CD14-positive monocyte (primary cell): ENCODE data around the gene KTI12. TPM values are rescaled to one million over a fixed set of nuclear protein-coding genes. Genes with fewer than 3 reads are reported as not detected.
A peak's percentile ranks its signal among the peaks of the same experiment; 100 is the strongest.
"Not testable (repeated sequence)": the region's sequence is repeated elsewhere in the genome, so short reads cannot be mapped to it uniquely, and the experiment has no call there.

Experiments used
- DNase-seq, 3 donors: peaks; one replicate each; pipeline ENCODE4 v3.0.0-alpha.2; 2011 to 2022
- H2AFZ ChIP-seq: 2 replicates; pipeline ENCODE4 v1.6.0; 2012; ENCODE audit warnings: mild to moderate bottlenecking, low read depth, low read length, inconsistent platforms; ENCODE audit not compliant: insufficient read depth, poor library complexity, severe bottlenecking
- H3K27ac ChIP-seq, 2 donors: 1 replicate in 1 of 2; 2 replicates in 1 of 2; pipeline ENCODE4 v1.5.1; 2012 to 2013; ENCODE audit warnings: low read length in 2 of 2, control low read depth in 1 of 2, inconsistent platforms in 1 of 2, low read depth in 1 of 2, mild to moderate bottlenecking in 1 of 2
- H3K27me3 ChIP-seq, 2 donors: one replicate each; pipeline versions ENCODE4 v1.6.0 to v1.6.1; 2011 to 2013; ENCODE audit warnings: low read length in 2 of 2; ENCODE audit not compliant: control insufficient read depth in 2 of 2, insufficient read depth in 2 of 2
- H3K36me3 ChIP-seq, 2 donors: replicated peaks in 1 of 2; 1 replicate in 1 of 2; 2 replicates in 1 of 2; pipeline versions ENCODE4 v1.5.1 to v1.6.1; 2012 to 2013; ENCODE audit warnings: low read length in 2 of 2, control low read depth in 1 of 2, inconsistent platforms in 1 of 2, mild to moderate bottlenecking in 1 of 2; ENCODE audit not compliant: insufficient read depth in 2 of 2, control insufficient read depth in 1 of 2
- H3K4me1 ChIP-seq, 2 donors: 1 replicate in 1 of 2; 2 replicates in 1 of 2; pipeline versions ENCODE4 v1.5.1 to v1.6.1; 2012 to 2013; ENCODE audit warnings: low read length in 2 of 2, control low read depth in 1 of 2, inconsistent platforms in 1 of 2, mild to moderate bottlenecking in 1 of 2, moderate library complexity in 1 of 2; ENCODE audit not compliant: insufficient read depth in 2 of 2, control insufficient read depth in 1 of 2
- H3K4me2 ChIP-seq: replicated peaks from 2 replicates; pipeline ENCODE3; 2012; ENCODE audit warnings: low read length, moderate library complexity, mild to moderate bottlenecking; ENCODE audit not compliant: poor library complexity, severe bottlenecking; ENCODE audit errors: extremely low read depth
- H3K4me3 ChIP-seq, 3 experiments: fragments of 200-600 bp in 1 of 3; sonication (generic) in 1 of 3; replicated peaks in 1 of 3; 1 replicate in 2 of 3; 2 replicates in 1 of 3; pipeline ENCODE4 v1.5.1; 2011 to 2013; ENCODE audit warnings: low read length in 3 of 3, mild to moderate bottlenecking in 3 of 3, control low read depth in 2 of 3, low read depth in 2 of 3, inconsistent platforms in 1 of 3, moderate library complexity in 1 of 3
- H3K79me2 ChIP-seq: 2 replicates; pipeline ENCODE4 v1.6.0; 2012; ENCODE audit warnings: mild to moderate bottlenecking, control low read depth, inconsistent platforms, low read length, moderate library complexity; ENCODE audit not compliant: insufficient read depth
- H3K9ac ChIP-seq: 2 replicates; pipeline ENCODE4 v1.6.0; 2017; ENCODE audit warnings: low read length, mild to moderate bottlenecking; ENCODE audit not compliant: insufficient read depth, poor library complexity, severe bottlenecking
- H3K9me3 ChIP-seq, 2 donors: replicated peaks in 1 of 2; 1 replicate in 1 of 2; 2 replicates in 1 of 2; pipeline versions ENCODE4 v1.5.1 to v1.6.1; 2012 to 2013; ENCODE audit warnings: low read length in 2 of 2, control low read depth in 1 of 2; ENCODE audit not compliant: control insufficient read depth in 1 of 2, insufficient read depth in 1 of 2
- H4K20me1 ChIP-seq: 2 replicates; pipeline ENCODE4 v1.6.0; 2012; ENCODE audit warnings: mild to moderate bottlenecking, low read length, control low read depth, moderate library complexity; ENCODE audit not compliant: insufficient read depth
- H3K27ac Mint-ChIP-seq, 7 donors: one replicate each; pipeline ENCODE4 v1.8.0; 2020; ENCODE audit warnings: mild to moderate bottlenecking in 7 of 7, mixed read lengths in 7 of 7, moderate library complexity in 6 of 7, inconsistent platforms in 2 of 7
- H3K27me3 Mint-ChIP-seq, 3 donors: one replicate each; pipeline ENCODE4 v1.8.0; 2021 to 2022; ENCODE audit warnings: low read depth in 3 of 3, mild to moderate bottlenecking in 3 of 3, mixed read lengths in 3 of 3, moderate library complexity in 3 of 3, inconsistent platforms in 1 of 3
- H3K36me3 Mint-ChIP-seq, 2 donors: one replicate each; pipeline ENCODE4 v1.8.0; 2020; ENCODE audit warnings: mixed read lengths in 2 of 2, inconsistent platforms in 1 of 2, mild to moderate bottlenecking in 1 of 2
- H3K4me1 Mint-ChIP-seq: one replicate; pipeline ENCODE4 v1.8.0; 2020; ENCODE audit warnings: mild to moderate bottlenecking, mixed read lengths
- H3K4me3 Mint-ChIP-seq, 2 donors: one replicate each; pipeline ENCODE4 v1.8.0; 2020; ENCODE audit warnings: mild to moderate bottlenecking in 2 of 2, mixed read lengths in 2 of 2, moderate library complexity in 1 of 2
- H3K9me3 Mint-ChIP-seq, 7 donors: one replicate each; pipeline ENCODE4 v1.8.0; 2020 to 2022; ENCODE audit warnings: mixed read lengths in 7 of 7, mild to moderate bottlenecking in 6 of 7, moderate library complexity in 6 of 7, inconsistent platforms in 2 of 7
- CTCF ChIP-seq: fragments of 200-600 bp; IDR thresholded peaks from one replicate; pipeline ENCODE4 v1.8.0; 2022; ENCODE audit warnings: antibody characterized with exemption, mild to moderate bottlenecking
- WGBS: methylation state at CpG from one replicate; pipeline ENCODE4 v1.1.5; 2013; ENCODE audit warnings: missing lambda C conversion rate; ENCODE audit not compliant: insufficient coverage; 5-methylcytosine and 5-hydroxymethylcytosine counted together
- intact Hi-C, 2 donors: fragments of 100-400 bp; cut with micrococcal nuclease; formaldehyde crosslinking; loops; one replicate each; pipeline versions ENCODE4 v1.15.0 to v1.15.1; 2023
- polyA plus RNA-seq, 3 donors: library from polyadenylated mRNA; depleted of rRNA in 1 of 3; unstranded in 2 of 3; stranded (reverse) in 1 of 3; fragments of 300-500 nt in 2 of 3; fragments of >200 nt in 1 of 3; fragmentation: Illumina TruSeq in 2 of 3; gene quantifications; 1 replicate in 2 of 3; 2 replicates in 1 of 3; pipeline ENCODE4 v1.2.3, GENCODE V29; 2012 to 2021

The KTI12 gene
- polyA plus RNA-seq, 3 donors = 6.4 to 18.2 (median 16.2) TPM

GRCh38 chr1:52054496-52055065, 21.0 kb upstream of the KTI12 start:
- peaks cover 35 to 45% of the 10 kb centered on the region in 2 donors for H3K4me1 ChIP-seq
- Mint-ChIP-seq H3K9me3 (peaks cover 0 to 1% (median 0%) of the 10 kb centered on the region in 7 donors), H3K4me1 (peaks cover 48% of the 10 kb centered on the region), H3K4me3 (peak overlapping the region; percentile 98 to 100), H3K27me3 (no peaks in the 10 kb centered on the region), H3K36me3 (peaks cover 19 to 34% of the 10 kb centered on the region in 2 donors), H3K27ac (peak overlapping the region; percentile 87 to 98 (median 96))
- H3K36me3 ChIP-seq = peaks cover 16 to 25% of the 10 kb centered on the region in 2 donors
- peak overlapping the region; percentile 91 for H2AFZ ChIP-seq
- peak overlapping the region; percentile 81 for H3K9ac ChIP-seq
- peaks cover 51% of the 10 kb centered on the region for H4K20me1 ChIP-seq
- H3K9me3 ChIP-seq = no peaks in the 10 kb centered on the region
- peaks cover 96% of the 10 kb centered on the region for H3K79me2 ChIP-seq
- intact Hi-C loops = loop anchor here (10.0 kb wide), 2 partner anchors 350 to 640 kb away; partner anchors contain the start of genes COA7 (in 1 of the 2), ORC1 (in 1 of the 2) and PRPF38A (in 1 of the 2)
- peak overlapping the region; percentile 87 to 92 for H3K27ac ChIP-seq
- TF ChIP-seq CTCF = no peak
- no peaks in the 10 kb centered on the region for H3K27me3 ChIP-seq
- peak in 2 of 3 donors; percentile 4 to 7 for DNase-seq
- H3K4me2 ChIP-seq = peak overlapping the region; percentile 97
- H3K4me3 ChIP-seq = peak overlapping the region; percentile 89 to 94 (median 92)
- WGBS = 3% methylated on average over 11 of the region's 13 CpGs

DNA sequence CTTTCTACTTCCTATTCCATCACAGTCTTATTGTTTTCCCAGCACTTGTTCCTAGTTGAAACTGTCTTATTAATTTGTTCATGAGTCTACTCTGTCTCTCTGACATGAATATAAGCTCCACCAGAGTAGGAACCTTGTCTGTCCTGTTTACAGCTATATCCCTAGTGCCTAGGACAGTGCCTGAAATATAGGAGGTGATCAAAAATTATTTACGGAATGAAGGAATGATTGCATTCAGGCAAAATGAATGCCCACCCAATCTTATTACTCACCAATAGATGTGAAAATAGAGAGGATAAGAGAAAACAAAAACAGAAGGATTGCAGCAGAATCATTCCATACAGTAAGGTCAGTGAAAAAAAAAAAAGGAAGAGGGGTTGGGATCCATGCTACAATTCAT, 20.3 kb upstream of the KTI12 start:
- H3K9me3 ChIP-seq = no peaks in the 10 kb centered on the region
- H3K36me3 ChIP-seq = peaks cover 17 to 23% of the 10 kb centered on the region in 2 donors
- no peaks in the 10 kb centered on the region for H3K27me3 Mint-ChIP-seq
- no peaks in the 10 kb centered on the region for H3K27me3 ChIP-seq
- WGBS = no CpG with 5 or more reads among the region's 1 CpG
- peaks cover 35 to 45% of the 10 kb centered on the region in 2 donors for H3K4me1 ChIP-seq
- peak overlapping the region in 1 of 3 experiments; percentile 89 for H3K4me3 ChIP-seq
- peaks cover 50% of the 10 kb centered on the region for H4K20me1 ChIP-seq
- intact Hi-C loops = loop anchor here (10.0 kb wide), 2 partner anchors 351 to 641 kb away; partner anchors contain the start of genes COA7 (in 1 of the 2), ORC1 (in 1 of the 2) and PRPF38A (in 1 of the 2)
- H3K4me1 Mint-ChIP-seq = peaks cover 46% of the 10 kb centered on the region
- H3K36me3 Mint-ChIP-seq = peaks cover 15 to 30% of the 10 kb centered on the region in 2 donors
- H3K4me2 ChIP-seq = peak overlapping the region; percentile 97
- no peak for TF ChIP-seq CTCF
- H3K9me3 Mint-ChIP-seq = peaks cover 0 to 3% (median 0%) of the 10 kb centered on the region in 7 donors
- H3K27ac ChIP-seq = no peak overlapping the region
- peak overlapping the region; percentile 98 to 100 for H3K4me3 Mint-ChIP-seq
- peaks cover 96% of the 10 kb centered on the region for H3K79me2 ChIP-seq
- no peak overlapping the region for H2AFZ ChIP-seq
- no peak for DNase-seq
- no peak overlapping the region for H3K27ac Mint-ChIP-seq
- no peak overlapping the region for H3K9ac ChIP-seq

DNA sequence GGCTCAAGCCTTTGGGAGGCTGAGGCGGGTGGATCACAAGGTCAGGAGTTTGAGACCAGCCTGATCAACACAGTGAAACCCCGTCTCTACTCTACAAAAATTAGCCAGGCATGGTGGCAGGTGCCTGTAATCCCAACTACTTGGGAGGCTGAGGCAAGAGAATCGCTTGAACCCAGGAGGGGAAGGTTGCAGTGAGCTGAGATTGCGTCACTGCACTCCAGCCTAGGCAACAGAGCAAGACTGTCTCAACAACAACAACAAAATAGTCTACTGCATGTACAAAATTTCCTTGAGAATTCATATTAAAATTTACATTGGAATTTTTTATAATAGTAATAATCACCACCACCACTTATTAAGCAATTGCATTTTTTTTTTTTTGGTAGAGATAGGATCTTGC, 15.7 kb upstream of the KTI12 start:
- H2AFZ ChIP-seq, H3K9ac ChIP-seq, H3K4me3 ChIP-seq, H3K27me3 Mint-ChIP-seq, DNase-seq, H3K4me1 ChIP-seq, H3K9me3 Mint-ChIP-seq, H3K4me2 ChIP-seq, H3K27me3 ChIP-seq, intact Hi-C loops, H3K4me3 Mint-ChIP-seq, H3K27ac ChIP-seq, H3K9me3 ChIP-seq: not testable (repeated sequence)
- peaks cover 20% of the 10 kb centered on the region for H3K4me1 Mint-ChIP-seq
- WGBS = no CpG with 5 or more reads among the region's 4 CpGs
- peaks cover 34 to 52% of the 10 kb centered on the region in 2 donors for H3K36me3 Mint-ChIP-seq
- peak overlapping the region in 3 of 7 donors; percentile 11 to 48 (median 36) for H3K27ac Mint-ChIP-seq
- Histone ChIP-seq H3K36me3 (peaks cover 17 to 44% of the 10 kb centered on the region in 2 donors), H4K20me1 (peaks cover 44% of the 10 kb centered on the region), H3K79me2 (peaks cover 91% of the 10 kb centered on the region)
